K562 (cell line): ENCODE data around the gene DIO3. TPM values are rescaled to one million over a fixed set of nuclear protein-coding genes. Genes with fewer than 3 reads are reported as not detected.

Experiments
- ATAC-seq: fragments of 200-7000 bp; cut with Tn5 transposase; 3 replicates; pipeline ENCODE4 v1.9.1; 2020; ENCODE audit warnings: moderate library complexity
- BruUV-seq: library from RNA; stranded (reverse); fragments of 400-500 nt; replicated peaks from 2 replicates; lab custom pipeline; 2021; lab: Mats Ljungman, UMichigan
- CTCF ChIA-PET: fragments of 300-600 bp; formaldehyde crosslinking; extraction: SDS; loops from one replicate; lab custom pipeline; 2021; ENCODE audit warnings: low intra/inter-chr PET ratio; lab: Yijun Ruan, JAX
- POLR2A ChIA-PET: fragments of 300-600, 350-650 bp; sonication (Branson Sonifier 250); formaldehyde crosslinking; extraction: SDS; loops from one replicate; lab custom pipeline; 2021; ENCODE audit warnings: antibody characterized with exemption, inconsistent platforms; lab: Yijun Ruan, JAX
- DNase-seq, 4 experiments: peaks; one replicate each; pipeline versions ENCODE4 v3.0.0 to v3.0.0-alpha.2; 2011 to 2018; ENCODE audit warnings: low spot score in 3 of 4, mixed read lengths in 3 of 4; ENCODE audit errors: extremely low read depth in 1 of 4
- FAIRE-seq: peaks from 2 replicates; lab custom pipeline; 2011; peaks lifted over from hg19 to GRCh38; lab: Jason Lieb, UNC
- H2AFZ ChIP-seq: 2 replicates; pipeline ENCODE4 v1.6.0; 2011; ENCODE audit warnings: low read depth, low read length, control low read depth, inconsistent platforms
- H3K27ac ChIP-seq: fragments of 200-600 bp; 3 replicates; pipeline ENCODE4 v1.8.0; 2011; ENCODE audit warnings: low read depth, mild to moderate bottlenecking, control low read depth, inconsistent platforms, low read length, moderate library complexity, mixed read lengths; ENCODE audit errors: extremely low read depth
- H3K27me3 ChIP-seq, 2 experiments: fragments of 300-600 bp in 1 of 2; 2 replicates in 1 of 2; 3 replicates in 1 of 2; pipeline versions ENCODE4 v1.6.0 to v1.8.0; 2011; ENCODE audit warnings: inconsistent platforms in 2 of 2, low read length in 2 of 2, mild to moderate bottlenecking in 1 of 2, mixed read lengths in 1 of 2, moderate library complexity in 1 of 2; ENCODE audit not compliant: control insufficient read depth in 2 of 2, insufficient read depth in 2 of 2
- H3K36me3 ChIP-seq: fragments of 300-600 bp; 3 replicates; pipeline ENCODE4 v1.8.0; 2011; ENCODE audit warnings: mild to moderate bottlenecking, low read length, inconsistent platforms; ENCODE audit not compliant: control insufficient read depth, insufficient read depth
- H3K4me1 ChIP-seq, 2 experiments: fragments of 200-600 bp in 1 of 2; replicated peaks in 1 of 2; 2 replicates in 1 of 2; 3 replicates in 1 of 2; pipeline versions ENCODE4 v1.5.1 to v1.8.0; 2011; ENCODE audit warnings: inconsistent platforms in 2 of 2, low read length in 2 of 2, mild to moderate bottlenecking in 1 of 2, mixed read lengths in 1 of 2, moderate library complexity in 1 of 2; ENCODE audit not compliant: control insufficient read depth in 2 of 2, insufficient read depth in 2 of 2
- H3K4me2 ChIP-seq: 2 replicates; pipeline ENCODE4 v1.6.1; 2011; ENCODE audit warnings: low read length, control low read depth, inconsistent platforms, mixed read lengths; ENCODE audit not compliant: insufficient read depth
- H3K4me3 ChIP-seq: fragments of 200-600 bp; sonication (generic), shearing (Covaris generic); 2 replicates; pipeline ENCODE4 v1.5.1; 2016; ENCODE audit warnings: control low read depth, inconsistent platforms
- H3K79me2 ChIP-seq: fragments of 200-600 bp; 3 replicates; pipeline ENCODE4 v1.8.0; 2011; ENCODE audit warnings: low read length, inconsistent platforms; ENCODE audit not compliant: control insufficient read depth, insufficient read depth
- H3K9ac ChIP-seq, 2 experiments: 2 replicates each; pipeline versions ENCODE4 v1.6.0 to v1.6.1; 2011; ENCODE audit warnings: low read depth in 2 of 2, low read length in 2 of 2, control low read depth in 1 of 2, inconsistent platforms in 1 of 2, mild to moderate bottlenecking in 1 of 2, mixed read lengths in 1 of 2; ENCODE audit not compliant: insufficient read depth in 1 of 2
- H3K9me1 ChIP-seq: one replicate; pipeline ENCODE4 v1.6.0; 2011; ENCODE audit warnings: inconsistent platforms, mild to moderate bottlenecking, low read length, moderate library complexity; ENCODE audit not compliant: control insufficient read depth, insufficient read depth
- H3K9me3 ChIP-seq: replicated peaks from 2 replicates; pipeline ENCODE4 v1.5.1; 2011; ENCODE audit warnings: low read depth, low read length, inconsistent platforms; ENCODE audit not compliant: control insufficient read depth, insufficient read depth
- H4K20me1 ChIP-seq: replicated peaks from 2 replicates; pipeline ENCODE4 v1.6.1; 2011; ENCODE audit warnings: low read length, inconsistent platforms, mixed read lengths; ENCODE audit not compliant: control insufficient read depth, insufficient read depth
- DMBX1 ChIP-seq: fragments of 250-450 bp; sonication (Bioruptor Pico); IDR thresholded peaks from 2 replicates; pipeline ENCODE4 v1.8.0; 2022; ENCODE audit warnings: inconsistent platforms, mild to moderate bottlenecking, moderate library complexity, borderline replicate concordance
- HNRNPUL1 ChIP-seq: fragments of 200-400 bp; formaldehyde crosslinking; IDR thresholded peaks from 2 replicates; pipeline ENCODE4 v1.6.1; 2017; ENCODE audit warnings: low read length
- MAX ChIP-seq: sonication (generic); formaldehyde crosslinking; IDR thresholded peaks from 2 replicates; pipeline ENCODE4 v1.9.0; 2022; ENCODE audit warnings: mild to moderate bottlenecking, missing genetic modification reagents
- NR2C2 ChIP-seq, 2 experiments: fragments of 200-800 bp in 1 of 2; sonication (Bioruptor generic) in 1 of 2; sonication (generic) in 1 of 2; formaldehyde crosslinking in 1 of 2; IDR thresholded peaks; 2 replicates each; pipeline versions ENCODE4 v1.6.1 to v1.8.0; 2016 to 2022; ENCODE audit warnings: mild to moderate bottlenecking in 1 of 2, missing compliant biosample characterization in 1 of 2, missing genetic modification characterization in 1 of 2, missing genetic modification reagents in 1 of 2
- PHF21A ChIP-seq: fragments of 450-650 bp; IDR thresholded peaks from 2 replicates; pipeline ENCODE4 v1.6.1; 2017; ENCODE audit warnings: low read depth, borderline replicate concordance
- SIN3A ChIP-seq, 2 experiments: fragments of 150-350 bp in 1 of 2; IDR thresholded peaks; 2 replicates each; pipeline ENCODE4 v1.6.1; 2011 to 2016; ENCODE audit warnings: borderline replicate concordance in 2 of 2, low read depth in 2 of 2, low read length in 2 of 2, mild to moderate bottlenecking in 2 of 2, moderate library complexity in 2 of 2; ENCODE audit not compliant: control insufficient read depth in 1 of 2
- TGIF2 ChIP-seq: sonication (generic); formaldehyde crosslinking; IDR thresholded peaks from 2 replicates; pipeline ENCODE4 v1.8.1; 2022; ENCODE audit warnings: mild to moderate bottlenecking, missing genetic modification reagents, moderate library complexity
- ZNF583 ChIP-seq: fragments of 250-450 bp; sonication (Bioruptor Pico); IDR thresholded peaks from 2 replicates; pipeline ENCODE4 v1.4.0; 2020
- WGBS: fragments of 100-300 bp; shearing (Covaris generic); methylation state at CpG from one replicate; pipeline ENCODE4 v1.1.6; 2016; ENCODE audit warnings: low coverage, mixed read lengths; ENCODE audit not compliant: insufficient coverage; ENCODE audit errors: missing lambda C conversion rate; 5-methylcytosine and 5-hydroxymethylcytosine counted together
- in situ Hi-C: fragments of 300-500 bp; cut with MboI; formaldehyde crosslinking; loops from 4 replicates; pipeline ENCODE4 v1.15.0; 2018; ENCODE audit warnings: inconsistent platforms, mixed read lengths
- intact Hi-C: fragments of 100-400 bp; cut with micrococcal nuclease; formaldehyde crosslinking; loops from 2 replicates; pipeline ENCODE4 v1.14.2; 2022
- polyA plus RNA-seq, 8 experiments: library from polyadenylated mRNA; depleted of rRNA in 4 of 8; stranded (reverse) in 5 of 8; unstranded in 3 of 8; fragments of >200 nt; fragmentation: Nextera tagmentation in 2 of 8; fragmentation: Illumina TruSeq in 1 of 8; extraction: Ambion mirVana in 2 of 8; extraction: Trizol in 1 of 8; gene quantifications; 2 replicates each; pipeline versions ENCODE4 v1.2.1 to v1.2.3, GENCODE V29; 2011 to 2014; ENCODE audit warnings: inconsistent platforms in 1 of 8, missing spikeins in 1 of 8
- total RNA-seq, 7 experiments: library from RNA; depleted of rRNA in 6 of 7; stranded (reverse); fragments of >200 nt in 6 of 7; fragmentation: Illumina TruSeq in 2 of 7; extraction: Trizol in 2 of 7; gene quantifications; 2 replicates each; pipeline versions ENCODE4 v1.2.1 to v1.2.3, GENCODE V29; 2011 to 2021; ENCODE audit warnings: low replicate concordance in 1 of 7

The DIO3 gene
- total and polyA plus RNA-seq, 9 of the 15 experiments (the other 6 are each of a cell fraction or from before 2014, with no cell fraction given): not detected

- in situ Hi-C loops: no loop called here
- Histone ChIP-seq H3K36me3 (no peaks in the 10 kb centered on the region), H3K27ac (no peak overlapping the region), H3K4me2 (no peak overlapping the region), H4K20me1 (no peaks in the 10 kb centered on the region), H3K4me3 (no peak overlapping the region), H3K9me3 (no peaks in the 10 kb centered on the region), H3K4me1 (peaks cover 0 to 16% of the 10 kb centered on the region in 2 experiments; a peak in 2 of 5 replicates), H2AFZ (no peak overlapping the region), H3K79me2 (no peaks in the 10 kb centered on the region), H3K9me1 (no peaks in the 10 kb centered on the region), H3K9ac (no peak overlapping the region), H3K27me3 (no peaks in the 10 kb centered on the region; a peak in 1 of 5 replicates)
- intact Hi-C loops: no loop called here
- ATAC-seq: no peak
- FAIRE-seq: no peak
- no peak for DNase-seq
- TF ChIP-seq HNRNPUL1: no peak
- TF ChIP-seq NR2C2 (CRISPR knock-in tag; IDR thresholded peaks at IDR 0.05): no peak
- no peak for TF ChIP-seq NR2C2 (tag; IDR thresholded peaks at IDR 0.05)
- BruUV-seq: no TSS peak
- ChIA-PET CTCF (no interaction called here), POLR2A (interaction anchor here (0.5 to 0.9 kb wide), 2 partner anchors 17 to 19 kb away, joined by 3 read pairs; no protein-coding TSS in a partner anchor)
- WGBS: 56% methylated on average over 2 of the region's 6 CpGs
These were observed 23.9 kb downstream of the DIO3 start for GRCh38 chr14:101585211-101585610.

- no peaks in the 10 kb centered on the region for H3K9me3 ChIP-seq
- intact Hi-C loops (no loop called here), in situ Hi-C loops (no loop called here)
- H2AFZ ChIP-seq: no peak overlapping the region
- ChIA-PET POLR2A (no interaction called here), CTCF (no interaction called here)
- H3K79me2 ChIP-seq: no peaks in the 10 kb centered on the region
- H3K27ac ChIP-seq: no peak overlapping the region
- TF ChIP-seq DMBX1 (CRISPR knock-in tag) (no peak), PHF21A (no peak), TGIF2 (CRISPR knock-in tag) (no peak), MAX (no peak), ZNF583 (CRISPR knock-in tag) (no peak), SIN3A (IDR thresholded peaks at IDR 0.05; ENCODE audit: borderline replicate concordance in 2 of 2, control insufficient read depth in 1 of 2, low read depth in 2 of 2, low read length in 2 of 2) (no peak)
- no TSS peak for BruUV-seq
- H3K27me3 ChIP-seq: peaks cover 0 to 11% of the 10 kb centered on the region in 2 experiments; a peak in 1 of 5 replicates
- ATAC-seq (no peak), DNase-seq (no peak), FAIRE-seq (no peak)
- peaks cover 0 to 16% of the 10 kb centered on the region in 2 experiments; a peak in 2 of 5 replicates for H3K4me1 ChIP-seq
- H3K9me1 ChIP-seq: no peaks in the 10 kb centered on the region
- H3K9ac ChIP-seq: no peak overlapping the region
- H4K20me1 ChIP-seq: no peaks in the 10 kb centered on the region
- no peak overlapping the region for H3K4me2 ChIP-seq
- WGBS: 33% methylated on average over 14 of the region's 17 CpGs
- H3K4me3 ChIP-seq: no peak overlapping the region
- H3K36me3 ChIP-seq: no peaks in the 10 kb centered on the region
These were observed 25.5 kb downstream of the DIO3 start for GRCh38 chr14:101586531-101587430.
